Eye (tissue), 1 donor: ENCODE measurements around the gene CDRT4.
"Not testable (repeated sequence)": the region's sequence is repeated elsewhere in the genome, so short reads cannot be mapped to it uniquely, and the experiment has no call there.

Source experiments
- DNase-seq: peaks from one replicate; pipeline ENCODE4 v3.0.0-alpha.2; 2015

The CDRT4 gene

DNA sequence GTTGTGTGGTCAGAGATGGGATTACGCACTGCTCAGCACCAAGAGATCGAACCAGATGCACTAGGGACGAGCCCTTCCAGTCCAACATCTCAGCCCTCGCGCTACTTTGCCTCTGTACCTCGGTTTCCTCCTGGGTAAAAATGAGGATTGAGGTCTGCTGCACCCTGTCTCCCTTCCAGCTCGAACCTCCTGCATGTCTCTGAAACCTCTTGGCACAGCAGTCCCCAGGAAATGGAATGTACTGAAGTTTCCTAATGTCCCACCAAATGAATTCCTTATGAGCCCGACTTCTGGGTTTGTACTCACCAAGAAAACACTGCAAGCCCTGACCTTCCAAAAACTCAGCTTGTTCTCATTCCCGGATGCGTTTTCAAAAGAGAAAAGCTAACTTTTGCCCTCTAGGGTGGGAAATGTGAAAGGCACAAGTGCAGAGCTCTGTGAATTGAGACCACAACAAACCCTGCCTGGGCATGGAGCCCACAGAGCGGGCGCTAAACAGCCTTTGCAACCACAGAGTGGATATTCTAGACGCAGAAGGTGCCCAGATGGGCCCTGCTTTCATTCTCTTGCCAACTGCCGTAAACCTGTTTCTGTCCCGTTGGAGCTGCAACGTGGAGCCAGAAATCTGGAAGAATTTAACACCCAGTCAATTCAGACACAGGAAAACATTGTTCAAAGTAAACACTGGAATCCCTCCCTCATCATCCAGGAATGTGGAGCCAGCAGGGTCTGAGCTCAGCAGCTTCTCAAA lies 10.3 kb downstream of the CDRT4 start:
- peak; percentile 88 for DNase-seq

DNA sequence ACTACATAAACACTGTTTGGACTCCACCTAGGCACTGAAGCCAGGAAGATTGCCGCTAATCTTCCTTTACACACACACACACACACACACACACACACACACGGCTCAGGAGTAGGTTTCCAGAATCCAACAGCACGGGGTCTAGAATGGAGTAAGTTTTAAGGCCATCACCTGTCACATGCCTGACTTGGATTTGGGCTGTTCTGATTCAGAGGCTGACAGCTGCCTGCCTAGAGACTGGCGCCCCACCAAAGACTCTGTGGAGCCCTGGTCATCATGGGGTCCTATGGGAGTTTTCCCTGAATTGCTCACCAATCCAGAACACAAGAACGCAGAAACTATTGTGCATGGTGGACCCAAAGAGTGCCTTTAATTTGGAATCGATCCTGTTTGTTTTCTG lies 10.9 kb downstream of the CDRT4 start:
- DNase-seq, result no peak

DNA sequence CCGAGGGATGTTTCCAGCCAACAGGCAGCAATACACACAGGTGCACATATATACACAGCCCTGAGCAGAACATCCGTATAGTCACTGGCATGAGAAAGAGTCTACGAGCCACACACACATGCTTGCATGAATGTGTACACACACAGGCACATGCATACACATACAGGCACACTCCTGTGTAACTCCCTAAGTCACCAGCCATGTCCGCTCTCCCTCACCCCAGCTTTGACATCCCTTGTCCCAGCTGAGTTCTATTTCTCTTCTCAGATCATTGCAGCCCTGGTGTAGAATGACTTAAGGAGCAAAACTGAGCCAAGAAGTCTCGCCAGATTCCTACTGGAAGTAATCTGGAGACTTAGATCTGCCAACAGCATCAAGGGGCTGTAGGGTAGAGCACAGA lies 13.1 kb downstream of the CDRT4 start:
- DNase-seq, result no peak

DNA sequence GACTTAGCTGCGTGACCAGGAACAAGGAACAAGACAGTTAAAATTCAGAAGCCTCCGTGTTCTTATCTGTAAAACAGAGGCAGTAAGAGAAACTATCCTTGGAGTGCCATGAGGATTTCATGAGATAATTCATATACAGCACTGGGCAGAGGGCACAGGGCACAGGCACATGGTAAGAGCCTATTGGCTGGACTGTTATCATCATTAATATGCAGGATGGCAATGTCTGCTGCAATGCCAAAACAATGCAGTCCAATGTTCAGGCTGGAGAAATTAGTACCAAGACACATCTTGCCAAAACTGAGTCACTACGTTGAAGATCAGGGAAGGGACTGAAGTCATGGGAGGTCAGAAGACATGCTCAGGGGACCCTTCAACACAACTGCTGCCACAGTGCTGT lies 13.6 kb downstream of the CDRT4 start:
- no peak for DNase-seq

DNA sequence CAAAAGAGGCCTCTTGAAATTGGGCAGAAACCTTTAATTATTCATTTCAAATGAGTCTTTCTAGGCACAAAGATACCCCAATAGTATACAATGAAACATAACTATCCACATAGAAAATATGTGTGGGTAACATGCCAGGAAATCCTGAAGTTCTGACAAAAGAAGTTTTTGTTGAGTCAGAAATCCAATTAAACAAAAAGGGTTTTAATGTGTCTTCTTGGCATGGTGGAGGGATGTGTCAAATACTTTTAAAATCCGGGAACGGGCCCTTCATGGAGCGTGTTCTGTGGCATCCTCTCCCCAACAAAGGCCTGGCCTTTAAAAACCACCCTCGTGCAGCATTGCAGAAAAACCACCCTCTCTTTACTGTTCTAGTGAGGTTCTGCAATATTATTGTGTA lies 14.2 kb downstream of the CDRT4 start:
- no peak for DNase-seq

DNA sequence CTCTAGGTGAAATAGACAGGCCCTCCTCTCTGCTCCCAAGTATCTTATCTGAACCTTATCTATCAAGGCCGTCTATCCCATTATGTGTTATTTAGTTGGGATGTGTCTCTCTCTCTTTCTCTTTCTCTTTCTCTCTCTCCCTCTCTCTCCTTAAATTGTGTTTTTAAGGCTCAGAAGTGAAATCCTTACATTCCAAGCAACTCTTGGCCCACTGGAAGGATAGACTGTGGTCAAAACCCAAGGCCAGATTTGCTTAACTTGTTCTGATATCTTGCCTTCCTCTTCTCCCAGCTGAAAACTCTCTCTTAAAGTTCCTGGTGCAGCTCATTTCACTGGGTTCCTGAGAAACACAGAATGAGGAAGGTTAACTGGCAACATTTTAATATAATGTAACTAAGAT lies 14.7 kb downstream of the CDRT4 start:
- DNase-seq, result no peak

DNA sequence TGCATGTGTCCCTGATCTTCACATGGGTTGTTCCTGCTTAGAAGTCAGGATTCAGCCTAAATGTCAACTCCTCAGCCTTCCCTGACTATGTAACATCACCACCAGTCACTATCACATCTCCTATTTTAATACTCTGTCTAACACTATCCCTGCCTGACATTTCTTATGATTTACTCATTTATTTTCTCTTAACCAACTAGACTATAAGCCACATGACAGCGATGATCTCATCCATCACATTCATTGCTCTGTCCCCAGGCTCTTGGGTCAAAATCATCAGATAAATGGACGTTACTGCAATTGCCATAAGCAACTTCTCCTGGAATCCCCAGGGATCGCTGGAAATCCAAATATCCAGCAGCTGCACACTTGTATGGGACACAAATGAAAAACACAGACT lies 15.7 kb downstream of the CDRT4 start:
- DNase-seq, result no peak

DNA sequence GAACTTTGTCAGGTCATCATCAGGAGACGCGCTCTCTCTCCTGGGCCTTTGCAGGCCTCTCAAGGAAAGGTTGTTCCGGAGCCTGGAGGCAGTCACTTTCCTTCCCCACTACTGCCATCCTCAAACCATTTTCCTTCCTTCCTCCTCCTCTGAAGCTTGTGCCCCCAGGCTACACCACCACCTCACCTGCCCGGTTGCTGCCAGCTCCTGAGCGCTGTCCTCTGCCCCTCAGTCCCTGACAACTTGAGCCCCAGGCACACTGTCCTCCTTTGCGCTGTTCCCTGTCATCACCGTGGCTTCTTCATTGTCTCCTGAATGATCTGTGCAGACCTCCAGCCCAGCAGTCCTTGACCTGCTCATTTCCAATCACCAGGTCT lies 18.9 kb downstream of the CDRT4 start:
- no peak for DNase-seq

DNA sequence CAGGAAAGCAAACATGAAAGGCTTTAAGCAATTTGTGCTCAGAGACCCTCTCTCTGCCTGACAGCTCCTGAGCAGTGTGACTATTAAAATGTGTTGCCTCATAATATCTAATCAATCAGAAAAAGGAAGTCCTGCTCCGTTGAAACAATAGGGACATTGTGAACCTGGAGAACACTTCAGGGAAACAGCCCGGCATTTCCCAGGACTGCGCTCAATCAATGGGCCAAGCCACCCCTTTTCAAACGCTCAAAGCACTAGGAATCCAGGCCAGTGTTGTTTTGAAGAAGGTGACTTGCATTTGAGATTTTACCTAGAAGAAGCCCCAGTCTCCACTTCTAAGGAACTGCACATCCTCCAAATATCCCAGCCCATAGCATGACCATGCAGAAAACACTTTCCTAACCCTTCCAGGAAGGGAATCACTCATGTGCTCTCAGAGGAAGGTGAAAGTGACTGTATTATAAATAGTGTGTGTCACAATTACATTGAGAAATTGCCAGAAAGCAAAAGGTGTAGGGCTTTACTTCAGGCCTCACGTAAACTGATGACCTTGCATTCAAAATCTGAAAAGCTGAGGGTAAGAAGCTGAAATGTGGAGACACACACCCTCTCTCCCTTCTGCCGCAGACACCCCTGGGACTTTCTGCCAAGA lies 19.4 kb downstream of the CDRT4 start:
- no peak for DNase-seq

DNA sequence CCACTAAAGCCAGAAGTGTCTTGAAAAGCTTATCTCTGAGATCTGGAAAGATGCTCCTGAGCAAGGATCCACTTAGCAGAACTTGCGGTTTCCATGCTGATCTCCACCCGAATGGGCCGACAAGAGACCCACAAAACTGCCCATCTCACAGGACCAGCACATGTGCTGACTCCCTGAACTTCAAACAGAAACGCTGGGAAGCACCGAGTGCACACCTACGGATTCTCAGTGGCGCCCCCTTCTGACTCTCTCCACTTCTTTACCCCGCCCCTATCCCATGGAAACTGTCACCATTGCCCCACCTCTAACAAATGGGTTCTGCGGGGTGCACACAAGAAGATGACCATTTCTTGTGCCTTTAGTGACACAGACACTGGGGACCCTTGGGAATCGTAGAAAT lies 21.4 kb downstream of the CDRT4 start:
- no peak for DNase-seq

DNA sequence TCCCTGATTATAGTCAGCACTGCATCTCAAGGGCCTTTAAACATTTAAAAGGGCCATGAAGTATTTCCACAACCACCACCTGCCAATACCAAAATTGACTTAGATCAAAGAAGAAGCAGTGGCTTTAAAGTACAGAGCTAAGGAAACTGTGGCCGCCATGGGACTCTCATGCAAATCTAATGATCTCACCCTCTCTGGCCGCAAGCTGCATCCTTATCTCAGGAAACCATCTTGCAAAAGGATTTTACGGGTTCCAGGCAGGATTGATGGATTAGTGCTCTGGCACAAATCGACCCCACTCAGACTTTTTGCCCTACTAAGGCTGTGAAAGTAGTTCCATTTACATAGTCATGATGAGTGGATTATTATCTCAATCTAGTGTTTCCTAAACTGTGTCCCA lies 22.6 kb downstream of the CDRT4 start:
- DNase-seq, result no peak

DNA sequence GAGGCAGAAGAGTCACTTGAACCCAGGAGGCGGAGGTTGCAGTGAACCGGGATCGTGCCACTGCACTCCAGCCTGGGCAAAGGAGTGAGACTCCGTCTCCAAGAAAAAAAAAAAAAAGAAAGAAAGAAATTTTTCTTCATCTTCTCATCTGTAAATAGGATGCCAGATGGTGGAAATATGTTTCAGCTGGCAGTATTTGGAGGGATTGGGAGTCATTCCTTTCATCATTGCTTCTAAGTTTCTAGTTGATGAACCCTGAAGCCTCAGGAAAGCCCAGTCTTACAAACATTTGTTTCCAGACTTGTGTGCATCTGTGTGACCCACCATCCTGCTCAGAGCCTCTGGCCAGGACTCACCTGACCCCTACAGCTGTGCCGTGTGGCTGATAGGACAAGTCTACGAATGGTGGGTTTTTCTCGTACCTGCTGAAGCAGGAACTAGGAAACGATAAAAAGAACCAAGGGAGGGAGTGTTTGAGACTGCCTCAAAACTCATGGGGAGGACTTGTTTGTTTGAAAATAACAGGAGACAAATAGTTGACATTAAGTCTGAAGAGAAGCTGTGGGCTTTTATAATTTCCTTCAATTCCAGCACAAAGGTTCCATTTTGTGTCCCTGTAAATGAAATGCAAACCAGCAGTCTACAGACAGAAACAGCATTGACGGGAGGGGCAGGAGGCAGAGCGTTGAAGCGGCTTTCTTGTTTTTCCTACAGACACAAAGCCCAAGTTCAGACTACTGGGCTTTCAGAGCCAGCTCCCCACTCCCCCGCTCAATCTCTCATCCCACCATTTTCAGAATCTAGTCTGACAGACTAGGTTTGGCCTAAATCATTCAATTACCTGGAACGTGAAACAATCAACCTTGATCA lies 24.9 kb downstream of the CDRT4 start:
- DNase-seq, result no peak

DNA sequence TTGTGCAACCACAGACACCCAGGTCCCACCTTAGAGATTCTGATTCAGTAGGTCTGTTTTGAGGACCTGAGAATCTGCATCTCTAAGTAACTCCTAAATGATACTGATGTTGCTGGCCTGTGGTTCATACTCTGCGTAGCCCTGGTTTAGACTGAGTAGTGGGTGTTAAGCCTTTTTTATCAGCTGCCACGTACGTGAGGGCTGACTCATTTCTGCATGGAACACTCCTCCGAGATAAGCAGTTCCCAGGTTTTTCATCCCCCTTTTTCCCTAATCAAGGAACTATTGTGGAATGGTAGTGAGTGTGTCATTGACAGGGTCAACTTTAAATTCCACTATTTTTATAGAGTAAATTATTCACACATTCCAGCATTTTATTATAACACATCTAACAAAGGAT lies 26.1 kb downstream of the CDRT4 start:
- DNase-seq, result no peak

DNA sequence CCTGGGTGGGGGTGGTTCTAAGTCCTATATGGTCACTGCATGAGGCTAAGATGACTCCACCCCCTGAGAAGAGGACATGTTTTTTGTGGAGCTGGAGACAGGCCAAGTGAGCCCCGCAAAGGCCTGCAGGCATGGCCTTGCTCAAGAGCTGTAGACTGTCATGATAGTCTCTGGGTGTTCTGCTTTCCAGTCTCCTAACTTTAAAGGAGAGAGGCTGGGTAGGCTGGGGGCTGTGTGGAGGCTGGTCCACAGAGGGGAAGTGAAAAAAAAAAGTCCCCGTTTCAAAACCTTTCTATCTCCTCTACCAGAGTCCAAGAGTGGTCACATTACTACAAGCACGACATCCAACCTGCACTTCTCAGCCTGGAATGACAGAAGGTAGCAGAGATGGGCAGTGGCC lies 27.1 kb downstream of the CDRT4 start:
- DNase-seq, result no peak

DNA sequence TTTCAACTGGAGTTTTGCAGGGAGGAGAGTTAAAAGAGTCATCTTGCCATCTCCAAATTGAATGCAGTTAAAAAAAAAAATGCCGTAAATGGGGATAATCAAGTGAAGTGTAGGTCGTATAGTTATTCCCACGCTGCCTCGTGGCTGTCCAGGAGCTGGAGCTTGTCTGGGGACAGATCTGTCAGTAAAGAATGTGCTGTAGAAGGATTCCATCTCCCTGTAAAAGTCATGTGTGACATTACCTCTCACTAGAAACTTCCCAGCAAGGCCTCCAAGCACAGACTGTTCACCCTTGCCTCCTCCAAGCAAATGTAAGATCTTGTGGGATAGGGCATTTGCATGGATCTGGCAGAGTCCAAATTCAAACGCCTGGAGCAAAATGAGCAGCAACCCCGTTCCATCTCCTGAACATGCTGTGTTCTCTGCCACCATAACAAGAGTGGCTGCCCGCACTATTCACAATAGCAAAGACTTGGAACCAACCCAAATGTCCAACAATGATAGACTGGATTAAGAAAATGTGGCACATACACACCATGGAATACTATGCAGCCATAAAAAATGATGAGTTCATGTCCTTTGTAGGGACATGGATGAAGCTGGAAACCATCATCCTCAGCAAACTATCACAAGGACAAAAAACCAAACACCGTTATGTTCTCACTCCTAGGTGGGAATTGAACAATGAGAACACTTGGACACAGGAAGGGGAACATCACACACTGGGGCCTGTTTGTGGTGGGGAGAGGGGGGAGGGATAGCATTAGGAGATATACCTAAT lies 28.0 kb downstream of the CDRT4 start:
- DNase-seq, result not testable (repeated sequence)

DNA sequence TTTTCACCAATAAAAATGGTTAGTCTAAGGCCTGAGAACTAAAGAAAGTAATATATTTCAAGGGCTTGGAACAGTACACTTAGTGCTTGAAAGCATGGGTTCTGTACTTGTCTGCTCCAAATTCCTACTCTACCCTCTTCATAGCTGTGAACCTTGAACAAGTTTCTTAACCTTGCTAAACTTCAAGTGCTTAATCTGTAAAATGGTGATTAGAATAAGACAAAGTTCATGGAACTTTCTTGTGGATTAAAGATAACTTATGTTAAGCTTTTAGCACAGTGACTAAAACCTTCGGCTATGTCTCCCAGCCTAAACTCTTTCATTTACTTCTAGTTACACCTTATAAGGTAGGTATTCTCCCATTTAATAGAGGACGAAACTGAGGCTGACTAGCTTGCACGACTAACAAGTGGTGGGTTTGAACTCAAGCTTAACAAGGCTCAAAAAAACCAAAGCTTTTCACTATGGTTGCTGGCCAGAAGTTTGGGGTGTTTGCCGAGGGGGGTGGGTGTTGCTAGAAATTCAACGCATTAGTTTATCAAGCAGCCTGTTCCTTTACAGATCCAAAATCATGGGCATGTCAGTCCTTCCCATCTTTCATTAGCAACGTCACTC lies 28.8 kb downstream of the CDRT4 start:
- DNase-seq, result no peak

DNA sequence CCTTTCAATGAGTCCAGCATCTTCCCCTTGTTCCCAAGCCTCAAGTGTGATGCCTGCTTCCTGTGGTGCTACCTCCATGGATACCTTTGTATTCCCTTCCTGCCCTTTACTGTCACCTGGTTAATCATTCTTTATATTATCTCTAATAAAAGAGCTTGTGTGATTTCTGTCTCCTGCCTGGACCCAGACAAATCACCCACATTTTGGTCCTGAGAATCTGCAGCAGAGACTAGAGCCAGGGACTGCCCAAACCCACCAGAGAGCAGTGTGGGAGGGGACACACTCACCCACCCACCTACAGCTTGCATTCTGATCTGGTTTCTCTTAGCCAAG lies 30.2 kb downstream of the CDRT4 start:
- DNase-seq, result no peak

DNA sequence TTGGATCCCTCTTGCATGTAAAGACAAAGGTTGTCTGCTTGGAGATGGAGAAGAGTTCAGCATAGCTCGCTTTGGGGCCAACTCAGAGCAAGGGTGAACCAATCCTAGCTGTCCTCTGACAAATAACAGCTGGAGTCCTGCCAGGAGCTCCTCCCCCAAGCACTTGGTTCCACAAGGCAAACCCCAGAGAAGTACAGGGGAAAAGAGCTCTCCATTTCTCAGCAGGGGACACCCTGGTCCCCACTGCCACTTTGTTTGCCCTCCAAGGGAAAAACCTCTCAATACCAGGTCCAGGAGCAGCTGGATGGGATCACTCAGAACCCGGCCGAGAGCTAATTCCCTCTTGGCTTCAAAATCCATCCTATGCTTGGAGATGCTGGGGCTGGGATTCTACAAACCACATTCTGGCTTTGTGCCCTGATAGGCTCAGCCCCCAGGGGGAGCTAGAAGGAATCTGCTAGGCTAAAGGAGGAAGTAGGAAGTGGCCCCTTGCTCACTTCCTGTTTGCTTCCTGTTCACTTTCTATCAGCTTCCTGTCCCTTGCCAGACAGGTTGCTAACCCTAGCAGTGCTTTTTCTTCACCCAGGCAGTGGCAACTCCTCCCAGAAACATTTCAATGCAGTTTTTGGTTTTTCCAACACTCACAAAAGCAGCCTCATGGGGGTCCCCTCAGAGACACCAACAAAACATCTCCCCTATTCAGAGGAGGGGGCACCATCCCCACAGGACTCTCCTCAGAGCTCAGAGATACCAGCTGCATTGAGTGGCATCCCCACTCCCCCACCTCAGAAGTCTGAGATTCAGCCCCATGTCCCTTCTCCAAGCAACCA lies 30.7 kb downstream of the CDRT4 start:
- DNase-seq, result peak; percentile 28

DNA sequence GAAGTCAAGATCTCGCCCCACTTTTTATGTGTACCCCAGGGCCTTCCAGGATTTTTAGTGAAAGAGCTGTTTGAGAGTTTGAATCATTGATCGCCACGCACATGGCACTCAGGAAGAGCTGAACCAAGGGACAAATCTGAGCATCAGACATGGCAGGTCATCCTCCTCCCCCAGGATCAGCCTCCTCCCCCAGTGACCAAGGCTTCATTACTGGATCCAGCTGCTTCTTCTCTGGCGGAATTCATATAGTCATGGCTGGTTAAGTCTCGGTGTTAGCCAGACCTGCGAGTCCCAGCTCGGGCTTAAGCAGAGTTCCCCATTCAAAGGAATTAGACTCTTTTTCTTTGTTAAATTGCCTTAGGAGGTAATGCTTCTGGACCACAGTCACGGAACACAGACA lies 32.5 kb downstream of the CDRT4 start:
- no peak for DNase-seq

DNA sequence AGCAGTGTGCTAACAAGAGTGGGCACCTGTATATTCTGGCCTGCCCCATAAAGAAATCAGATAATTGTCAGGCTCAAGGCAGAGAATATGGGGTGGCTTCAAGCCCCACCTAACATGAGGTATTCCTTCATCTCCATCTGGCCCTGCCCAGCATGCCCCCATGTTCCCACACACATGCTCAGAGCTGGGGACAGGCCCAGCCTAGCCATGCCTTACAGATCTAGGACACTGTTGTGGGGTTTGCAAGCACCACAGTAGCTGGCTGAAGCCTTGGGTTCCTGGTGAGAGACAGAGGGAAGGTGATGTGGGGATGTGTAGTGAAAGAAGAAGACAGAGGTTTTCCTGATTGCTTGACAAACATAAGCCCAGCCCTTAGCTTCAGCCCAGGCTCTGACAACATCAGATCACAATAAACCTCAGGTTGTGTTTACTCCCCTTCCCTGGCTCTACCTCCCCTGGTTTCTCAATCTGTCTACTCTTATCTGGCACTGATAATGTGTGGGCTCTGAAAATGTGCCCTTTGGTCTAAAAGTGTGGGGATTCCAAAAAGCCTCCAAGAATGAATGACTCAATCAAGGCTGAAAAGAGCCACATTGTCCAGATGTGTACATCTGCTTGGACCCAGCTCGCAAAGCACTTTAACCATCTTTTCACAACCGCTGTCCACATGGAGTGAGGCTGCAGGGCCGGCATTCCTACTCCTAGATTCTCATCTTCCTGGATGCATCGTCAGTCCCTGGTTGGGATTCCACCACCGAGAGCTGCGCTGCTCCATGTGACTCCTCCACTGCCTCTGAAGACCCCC lies 34.4 kb downstream of the CDRT4 start:
- DNase-seq, result no peak

DNA sequence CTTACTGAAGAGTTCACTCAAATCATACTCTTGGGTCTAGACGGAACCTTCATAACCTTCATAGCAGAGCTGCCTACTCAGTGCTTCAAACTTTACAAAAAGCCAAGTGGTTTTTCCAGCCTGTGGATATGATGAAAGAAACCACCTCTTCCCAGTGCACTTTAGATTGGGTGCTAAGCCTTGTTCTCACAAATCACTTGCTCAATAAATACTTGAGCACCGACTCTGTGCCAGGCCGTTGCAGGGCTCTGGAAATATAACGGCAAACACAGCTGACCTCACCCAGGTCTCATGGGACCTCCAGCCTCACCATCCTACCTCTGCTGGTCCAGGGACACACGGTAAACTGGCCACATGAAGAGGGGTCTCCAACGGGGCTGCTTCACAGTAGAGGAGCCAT lies 35.7 kb downstream of the CDRT4 start:
- DNase-seq, result no peak
